Keratinocyte (primary cell): Measurements from ENCODE around the gene MGAT5B. TPM values are rescaled to one million over a fixed set of nuclear protein-coding genes. Genes with fewer than 3 reads are reported as not detected.

Source experiments
- DNase-seq: peaks from one replicate; pipeline ENCODE4 v3.0.0-alpha.2; 2011; ENCODE audit warnings: low read depth, missing footprints, low spot score
- FAIRE-seq: peaks from 2 replicates; lab custom pipeline; 2011; peaks lifted over from hg19 to GRCh38; lab: Jason Lieb, UNC
- H2AFZ ChIP-seq: 2 replicates; pipeline ENCODE4 v1.6.0; 2012; ENCODE audit warnings: low read length, control low read depth, inconsistent platforms; ENCODE audit not compliant: control insufficient read depth
- H3K27ac ChIP-seq: 2 replicates; pipeline ENCODE4 v1.5.1; 2011; ENCODE audit warnings: low read length; ENCODE audit not compliant: control insufficient read depth, insufficient read depth
- H3K27me3 ChIP-seq: 3 replicates; pipeline ENCODE4 v1.6.0; 2011; ENCODE audit warnings: low read length; ENCODE audit not compliant: control insufficient read depth, insufficient read depth; ENCODE audit errors: extremely low read depth
- H3K36me3 ChIP-seq, 2 experiments: 2 replicates in 1 of 2; 3 replicates in 1 of 2; pipeline ENCODE4 v1.5.1; 2011; ENCODE audit warnings: low read length in 2 of 2, mild to moderate bottlenecking in 1 of 2; ENCODE audit not compliant: control insufficient read depth in 2 of 2, insufficient read depth in 2 of 2; ENCODE audit errors: extremely low read depth in 1 of 2
- H3K4me1 ChIP-seq: 3 replicates; pipeline ENCODE4 v1.5.1; 2011; ENCODE audit warnings: low read length; ENCODE audit not compliant: control insufficient read depth, insufficient read depth; ENCODE audit errors: extremely low read depth
- H3K4me2 ChIP-seq: 3 replicates; pipeline ENCODE4 v1.6.0; 2011; ENCODE audit warnings: low read depth, low read length; ENCODE audit not compliant: control insufficient read depth, insufficient read depth; ENCODE audit errors: extremely low read depth
- H3K4me3 ChIP-seq, 3 experiments: fragments of 200-600 bp in 1 of 3; sonication (generic) in 1 of 3; 2 replicates in 2 of 3; 3 replicates in 1 of 3; pipeline ENCODE4 v1.5.1; 2011 to 2016; ENCODE audit warnings: low read length in 3 of 3, mild to moderate bottlenecking in 3 of 3, control low read depth in 2 of 3, inconsistent platforms in 1 of 3, low read depth in 1 of 3, mixed read lengths in 1 of 3, mixed run types in 1 of 3, moderate library complexity in 1 of 3; ENCODE audit not compliant: control insufficient read depth in 2 of 3, insufficient read depth in 2 of 3; ENCODE audit errors: extremely low read depth in 1 of 3
- H3K79me2 ChIP-seq: 2 replicates; pipeline ENCODE4 v1.6.0; 2012; ENCODE audit warnings: low read length; ENCODE audit not compliant: control insufficient read depth, insufficient read depth
- H3K9ac ChIP-seq: 3 replicates; pipeline ENCODE4 v1.6.0; 2011; ENCODE audit warnings: low read length; ENCODE audit not compliant: control insufficient read depth, insufficient read depth; ENCODE audit errors: extremely low read depth
- H3K9me1 ChIP-seq: 3 replicates; pipeline ENCODE4 v1.6.0; 2011; ENCODE audit warnings: low read length; ENCODE audit not compliant: control insufficient read depth, insufficient read depth; ENCODE audit errors: extremely low read depth
- H3K9me3 ChIP-seq: 2 replicates; pipeline ENCODE4 v1.5.1; 2012; ENCODE audit warnings: low read depth, low read length; ENCODE audit not compliant: control insufficient read depth
- H4K20me1 ChIP-seq: 3 replicates; pipeline ENCODE4 v1.6.0; 2011; ENCODE audit warnings: low read length; ENCODE audit not compliant: control insufficient read depth, insufficient read depth; ENCODE audit errors: extremely low read depth
- CTCF ChIP-seq, 3 experiments: IDR thresholded peaks in 1 of 3; conservative IDR thresholded peaks in 1 of 3; optimal IDR thresholded peaks in 1 of 3; 2 replicates in 2 of 3; 3 replicates in 1 of 3; pipeline versions ENCODE3 to v1.5.1; 2011; ENCODE audit warnings: low read length in 3 of 3, mild to moderate bottlenecking in 3 of 3, moderate library complexity in 2 of 3, control low read depth in 1 of 3, inconsistent platforms in 1 of 3; ENCODE audit not compliant: insufficient read depth in 2 of 3; ENCODE audit errors: extremely low read depth in 1 of 3
- EZH2 ChIP-seq: IDR thresholded peaks from one replicate; pipeline ENCODE4 v1.6.1; 2012; ENCODE audit warnings: inconsistent platforms, mild to moderate bottlenecking, low read length, moderate library complexity
- dilution Hi-C: fragments of 300-500 bp; cut with MboI; formaldehyde crosslinking; loops from one replicate; pipeline ENCODE4 v1.7.0; 2020; ENCODE audit warnings: low sequenced_read_pairs; ENCODE audit not compliant: extremely low pct_ligation_motif_present
- polyA plus RNA-seq, 5 experiments: library from polyadenylated mRNA; depleted of rRNA in 3 of 5; stranded (reverse) in 3 of 5; stranded (forward) in 1 of 5; unstranded in 1 of 5; fragments of >200 nt; gene quantifications; 1 replicate in 1 of 5; 2 replicates in 3 of 5; 3 replicates in 1 of 5; pipeline versions ENCODE4 v1.2.1 to v1.2.3, GENCODE V29; 2011 to 2012; ENCODE audit warnings: missing spikeins in 2 of 5, low read depth in 1 of 5, low replicate concordance in 1 of 5

Gene MGAT5B
- polyA plus RNA-seq, 1 donor (not counting 4 experiments of a cell fraction or from before 2014, with no cell fraction given) = 0.29 TPM

- Histone ChIP-seq H4K20me1 (no peaks in the 10 kb centered on the region), H3K4me2 (no peak overlapping the region), H3K79me2 (no peaks in the 10 kb centered on the region), H3K36me3 (no peaks in the 10 kb centered on the region), H3K4me3 (no peak overlapping the region), H3K9ac (no peak overlapping the region), H3K9me1 (no peaks in the 10 kb centered on the region), H3K4me1 (no peaks in the 10 kb centered on the region), H3K27ac (no peak overlapping the region), H3K9me3 (no peaks in the 10 kb centered on the region), H3K27me3 (peaks cover 4% of the 10 kb centered on the region), H2AFZ (no peak overlapping the region)
- DNase-seq (no peak), FAIRE-seq (no peak)
- TF ChIP-seq EZH2 (no peak), CTCF (optimal IDR thresholded peaks at IDR 0.05 in 1 of 3, IDR thresholded peaks at IDR 0.05 in 1 of 3, conservative IDR thresholded peaks at IDR 0.05 in 1 of 3; ENCODE audit: extremely low read depth in 1 of 3, insufficient read depth in 2 of 3, low read length in 3 of 3) (no peak)
- dilution Hi-C loops = loop anchor here (25.0 kb wide), 1 partner anchor 92 kb away; no protein-coding TSS in a partner anchor
Observed at GRCh38 chr17:76894842-76895241, 26.6 kb downstream of the MGAT5B start.

GRCh38 chr17:76897023-76897422 lies 28.8 kb downstream of the MGAT5B start:
- H3K9ac ChIP-seq = no peak overlapping the region
- TF ChIP-seq EZH2 (no peak), CTCF (optimal IDR thresholded peaks at IDR 0.05 in 1 of 3, IDR thresholded peaks at IDR 0.05 in 1 of 3, conservative IDR thresholded peaks at IDR 0.05 in 1 of 3; ENCODE audit: extremely low read depth in 1 of 3, insufficient read depth in 2 of 3, low read length in 3 of 3) (no peak)
- H3K9me1 ChIP-seq = no peaks in the 10 kb centered on the region
- H3K4me3 ChIP-seq = no peak overlapping the region
- H4K20me1 ChIP-seq = no peaks in the 10 kb centered on the region
- no peak for DNase-seq
- H3K4me2 ChIP-seq = no peak overlapping the region
- peaks cover 13% of the 10 kb centered on the region for H3K27me3 ChIP-seq
- H2AFZ ChIP-seq = no peak overlapping the region
- no peaks in the 10 kb centered on the region for H3K9me3 ChIP-seq
- H3K36me3 ChIP-seq = no peaks in the 10 kb centered on the region
- FAIRE-seq = no peak
- dilution Hi-C loops = loop anchor here (25.0 kb wide), 1 partner anchor 90 kb away; no protein-coding TSS in a partner anchor
- H3K4me1 ChIP-seq = no peaks in the 10 kb centered on the region
- H3K79me2 ChIP-seq = no peaks in the 10 kb centered on the region
- no peak overlapping the region for H3K27ac ChIP-seq
